ENCODE measurements around the gene ATP6V1B1. TPM values are rescaled to one million over a fixed set of nuclear protein-coding genes. Genes with fewer than 3 reads are reported as not detected.

The ATP6V1B1 gene
- total and polyA plus RNA-seq, 7 donors: 0.16 to 1.9 (median 0.66) TPM; not detected in 4

DNA sequence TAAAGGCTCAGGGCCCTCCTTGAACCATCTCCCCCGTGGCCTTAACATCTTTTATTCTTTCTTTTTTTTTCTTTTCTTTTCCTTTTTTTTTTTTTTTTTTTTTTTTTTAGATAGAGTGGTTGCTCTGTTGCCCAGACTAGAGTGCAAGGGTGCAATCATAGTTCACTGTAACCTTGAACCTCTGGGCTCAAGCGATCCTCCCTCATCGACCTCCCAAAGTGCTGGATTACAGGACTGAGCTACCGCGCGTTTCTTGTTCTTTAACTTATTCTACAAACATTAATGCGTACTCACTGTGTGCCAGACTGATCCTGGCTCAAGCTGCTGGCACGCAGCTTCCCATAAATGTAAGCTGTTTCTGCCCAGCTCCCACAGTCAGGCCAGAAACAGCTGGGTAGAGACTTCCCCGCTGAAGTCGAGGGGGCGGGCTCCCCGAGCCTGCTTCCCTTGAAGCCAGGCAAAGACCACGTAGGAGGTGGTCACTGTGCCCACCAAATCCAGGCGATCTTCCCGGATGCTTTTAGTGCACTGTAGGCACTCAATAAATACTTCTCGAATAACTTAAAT, 29.2 kb upstream of the ATP6V1B1 start:
- intact Hi-C loops (cut with DNase I): no loop called here
- H3K4me1 ChIP-seq: peaks cover 0 to 15% (median 13%) of the 10 kb centered on the region in 4 donors
- DNase-seq: no peak
- H3K4me3 ChIP-seq: no peak overlapping the region
- WGBS, 2 donors: 37 to 76% methylated on average over 16 of the region's 16 CpGs
- no peak overlapping the region for H3K27ac ChIP-seq
- H3K9me3 ChIP-seq: no peaks in the 10 kb centered on the region
- peaks cover 40 to 100% (median 74%) of the 10 kb centered on the region in 3 donors for H3K27me3 ChIP-seq
- TF ChIP-seq EP300 (IDR thresholded peaks at IDR 0.05) (no peak), POLR2A (IDR thresholded peaks at IDR 0.05) (no peak), CTCF (IDR thresholded peaks at IDR 0.05) (no peak), POLR2AphosphoS5 (IDR thresholded peaks at IDR 0.05) (no peak)
- no peaks in the 10 kb centered on the region for H3K36me3 ChIP-seq

- H3K27ac ChIP-seq: no peak overlapping the region
- WGBS, 2 donors: 13 to 24% methylated on average over 40 of the region's 40 CpGs
Observed at GRCh38 chr2:70907130-70908057, 28.3 kb upstream of the ATP6V1B1 start.

GRCh38 chr2:70916291-70916690, 19.4 kb upstream of the ATP6V1B1 start:
- DNase-seq: no peak
- TF ChIP-seq POLR2A (IDR thresholded peaks at IDR 0.05): no peak
- TF ChIP-seq CTCF (IDR thresholded peaks at IDR 0.05): no peak
- no peak for TF ChIP-seq POLR2AphosphoS5 (IDR thresholded peaks at IDR 0.05)
- no peak for TF ChIP-seq EP300 (IDR thresholded peaks at IDR 0.05)
- Histone ChIP-seq H3K27ac (no peak overlapping the region), H3K27me3 (peaks cover 0 to 57% (median 4%) of the 10 kb centered on the region in 3 donors), H3K4me1 (no peaks in the 10 kb centered on the region), H3K4me3 (no peak overlapping the region), H3K9me3 (no peaks in the 10 kb centered on the region), H3K36me3 (no peaks in the 10 kb centered on the region)
- intact Hi-C loops (cut with DNase I): no loop called here

More at GRCh38 chr2:70907130-70908057, 28.3 kb upstream of the ATP6V1B1 start:
- intact Hi-C loops (cut with DNase I): no loop called here
- DNase-seq: no peak
- no peak for TF ChIP-seq EP300 (IDR thresholded peaks at IDR 0.05)
- no peak for TF ChIP-seq CTCF (IDR thresholded peaks at IDR 0.05)
- TF ChIP-seq POLR2AphosphoS5 (IDR thresholded peaks at IDR 0.05): no peak
- TF ChIP-seq POLR2A (IDR thresholded peaks at IDR 0.05): no peak
- H3K4me1 ChIP-seq: peaks cover 0 to 8% (median 7%) of the 10 kb centered on the region in 4 donors
- H3K36me3 ChIP-seq: no peaks in the 10 kb centered on the region
- H3K9me3 ChIP-seq: no peaks in the 10 kb centered on the region
- peaks cover 31 to 100% (median 65%) of the 10 kb centered on the region in 3 donors for H3K27me3 ChIP-seq
- H3K4me3 ChIP-seq: peak overlapping the region in 2 of 4 donors; percentile 15

DNA sequence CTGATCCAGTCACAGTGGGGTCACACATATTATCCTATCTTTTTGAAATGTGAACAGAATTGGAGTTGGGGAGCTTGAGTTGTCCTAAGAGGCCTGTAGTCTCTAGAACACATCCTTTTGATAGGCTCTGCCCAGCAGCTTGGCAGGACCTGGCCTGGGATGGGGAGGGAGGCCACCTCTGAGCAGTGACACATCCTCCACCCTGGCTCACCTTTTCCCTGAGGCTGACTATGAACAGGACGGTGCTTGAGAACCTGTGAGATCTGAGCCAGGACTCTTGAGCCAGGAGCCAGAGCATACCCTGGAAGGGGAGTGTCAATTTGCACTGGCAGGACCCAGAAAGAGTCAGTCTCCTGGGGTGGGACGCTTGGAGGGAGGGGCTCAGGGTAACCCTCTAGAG, 17.7 kb upstream of the ATP6V1B1 start:
- H3K9me3 ChIP-seq: no peaks in the 10 kb centered on the region
- peaks cover 0 to 56% (median 3%) of the 10 kb centered on the region in 3 donors for H3K27me3 ChIP-seq
- H3K27ac ChIP-seq: no peak overlapping the region
- intact Hi-C loops (cut with DNase I): no loop called here
- no peaks in the 10 kb centered on the region for H3K4me1 ChIP-seq
- TF ChIP-seq POLR2AphosphoS5 (IDR thresholded peaks at IDR 0.05) (no peak), POLR2A (IDR thresholded peaks at IDR 0.05) (no peak), CTCF (IDR thresholded peaks at IDR 0.05) (no peak), EP300 (IDR thresholded peaks at IDR 0.05) (no peak)
- WGBS, 2 donors: 68 to 75% methylated on average over 2 of the region's 2 CpGs
- no peak overlapping the region for H3K4me3 ChIP-seq
- no peaks in the 10 kb centered on the region for H3K36me3 ChIP-seq
- peak; percentile 27 for DNase-seq

Data from sigmoid colon (tissue), 7 donors.